Sigmoid colon (tissue), 7 donors: ENCODE measurements around the gene PWP1. TPM values are rescaled to one million over a fixed set of nuclear protein-coding genes. Genes with fewer than 3 reads are reported as not detected.

ENCODE experiments used
- DNase-seq: peaks from one replicate; pipeline ENCODE4 v3.0.0-alpha.2; 2019
- H3K27ac ChIP-seq, 4 donors: fragments of 200-600 bp; sonication (generic); one replicate each; pipeline ENCODE4 v1.5.1; 2016 to 2019; ENCODE audit warnings: mild to moderate bottlenecking in 1 of 4
- H3K27me3 ChIP-seq, 3 donors: fragments of 200-600 bp; sonication (generic); one replicate each; pipeline ENCODE4 v1.5.1; 2019; ENCODE audit warnings: mild to moderate bottlenecking in 1 of 3
- H3K36me3 ChIP-seq, 4 donors: fragments of 200-600 bp; sonication (generic); one replicate each; pipeline ENCODE4 v1.5.1; 2016 to 2019
- H3K4me1 ChIP-seq, 4 donors: fragments of 200-600 bp; sonication (generic); one replicate each; pipeline ENCODE4 v1.5.1; 2017 to 2019
- H3K4me3 ChIP-seq, 4 donors: fragments of 200-600 bp; sonication (generic); one replicate each; pipeline ENCODE4 v1.5.1; 2017 to 2019; ENCODE audit warnings: mild to moderate bottlenecking in 2 of 4, moderate library complexity in 1 of 4
- H3K9me3 ChIP-seq, 4 donors: fragments of 200-600 bp in 3 of 4; sonication (generic) in 3 of 4; one replicate each; pipeline versions ENCODE4 v1.5.1 to v1.6.1; 2013 to 2019
- EP300 ChIP-seq, 4 donors: sonication (generic); formaldehyde crosslinking; IDR thresholded peaks; one replicate each; pipeline ENCODE4 v1.6.1; 2017; ENCODE audit warnings: antibody characterized with exemption in 4 of 4
- POLR2A ChIP-seq, 2 donors: fragments of 450-650 bp; IDR thresholded peaks; one replicate each; pipeline ENCODE4 v1.6.1; 2016; ENCODE audit warnings: antibody characterized with exemption in 2 of 2, mild to moderate bottlenecking in 2 of 2, moderate library complexity in 2 of 2
- POLR2AphosphoS5 ChIP-seq, 4 donors: sonication (generic); formaldehyde crosslinking; IDR thresholded peaks; one replicate each; pipeline ENCODE4 v1.6.1; 2017; ENCODE audit warnings: antibody characterized with exemption in 4 of 4
- WGBS, 2 donors: extraction: QIAGEN DNeasy Blood & Tissue Kit; methylation state at CpG; one replicate each; pipeline ENCODE4 v1.1.7; 2013; 5-methylcytosine and 5-hydroxymethylcytosine counted together
- intact Hi-C: fragments of 100-400 bp; cut with DNase I; formaldehyde crosslinking; loops from one replicate; pipeline ENCODE4 v1.15.1; 2023
- polyA plus RNA-seq, 3 donors: library from polyadenylated mRNA; stranded (reverse); fragments of 200-250 nt; gene quantifications; one replicate each; pipeline ENCODE4 v1.2.3, GENCODE V29; 2013
- total RNA-seq, 4 donors: library from RNA; depleted of rRNA; stranded (reverse); fragments of >200 nt; gene quantifications; one replicate each; pipeline ENCODE4 v1.1.0, GENCODE V29; 2016
- TF ChIP-seq, protein P1 (sequence below), 4 experiments: fragments of 450-650 bp in 3 of 4; fragments of 200-600 bp in 1 of 4; IDR thresholded peaks; one replicate each; pipeline ENCODE4 v1.5.1; 2016 to 2019; ENCODE audit warnings: antibody characterized with exemption in 4 of 4, mild to moderate bottlenecking in 3 of 4, moderate library complexity in 2 of 4
- donor health status: healthy with polysubstance abuse.
- donor health status: Bipolar disorder and iron deficiency.
- donor health status: healthy.

PWP1 gene
- total RNA-seq (10 to 100 TPM; 49.9 to 98.3 (median 75.8) TPM), polyA plus RNA-seq (10 to 100 TPM; 15.3 to 31.8 (median 22.8) TPM)

DNA sequence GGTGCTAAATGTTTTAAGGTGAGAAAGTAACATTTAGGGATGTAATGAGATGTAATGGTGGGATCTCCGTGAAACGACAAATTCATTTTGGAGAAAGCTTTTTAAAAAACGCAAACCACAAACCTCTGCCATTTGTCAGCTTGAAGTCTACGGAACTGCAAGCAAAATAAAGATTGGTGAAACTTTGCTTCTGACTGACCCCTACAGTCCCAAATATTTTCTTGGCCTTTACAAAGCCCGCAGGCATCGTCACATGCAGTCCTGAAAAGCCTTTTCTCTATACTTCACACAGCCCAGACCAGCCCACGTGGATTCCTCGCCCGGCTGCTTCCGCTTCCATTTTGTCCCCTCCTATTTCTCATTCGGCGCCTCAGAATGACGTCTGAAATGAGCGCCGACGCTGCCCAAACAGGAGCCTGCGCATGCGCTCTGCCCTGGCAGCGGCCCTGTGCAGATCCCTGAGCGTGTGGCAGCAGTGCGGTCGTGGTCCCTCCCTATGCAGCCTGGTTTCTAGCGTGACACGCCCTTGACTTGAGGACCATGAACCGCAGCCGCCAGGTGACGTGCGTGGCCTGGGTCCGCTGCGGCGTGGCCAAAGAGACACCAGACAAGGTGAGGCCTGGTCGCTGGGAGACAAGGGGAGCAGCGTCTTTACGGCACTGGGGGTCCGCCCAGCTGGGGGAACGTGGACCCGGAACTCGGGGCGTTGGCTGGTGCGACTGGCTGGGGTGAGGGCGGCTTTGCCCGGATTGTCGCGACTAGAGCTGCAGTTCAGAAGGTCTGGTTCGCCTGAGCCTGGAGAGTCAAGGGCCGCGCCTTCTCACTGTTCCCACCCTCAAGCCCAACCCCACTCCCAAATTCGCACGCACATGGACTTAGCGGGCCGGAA is at the start of gene PWP1:
Gene PWP1 (plus strand): TSS at position 440 of the 889 bp plus-strand sequence. CDS start 101 bp downstream, at position 541.
- TF ChIP-seq POLR2AphosphoS5 (IDR thresholded peaks at IDR 0.05) (peak; percentile 70 to 94 (median 91)), EP300 (IDR thresholded peaks at IDR 0.05) (no peak), POLR2A (IDR thresholded peaks at IDR 0.05) (peak; percentile 62 to 66)
- TF ChIP-seq, protein P1, sequence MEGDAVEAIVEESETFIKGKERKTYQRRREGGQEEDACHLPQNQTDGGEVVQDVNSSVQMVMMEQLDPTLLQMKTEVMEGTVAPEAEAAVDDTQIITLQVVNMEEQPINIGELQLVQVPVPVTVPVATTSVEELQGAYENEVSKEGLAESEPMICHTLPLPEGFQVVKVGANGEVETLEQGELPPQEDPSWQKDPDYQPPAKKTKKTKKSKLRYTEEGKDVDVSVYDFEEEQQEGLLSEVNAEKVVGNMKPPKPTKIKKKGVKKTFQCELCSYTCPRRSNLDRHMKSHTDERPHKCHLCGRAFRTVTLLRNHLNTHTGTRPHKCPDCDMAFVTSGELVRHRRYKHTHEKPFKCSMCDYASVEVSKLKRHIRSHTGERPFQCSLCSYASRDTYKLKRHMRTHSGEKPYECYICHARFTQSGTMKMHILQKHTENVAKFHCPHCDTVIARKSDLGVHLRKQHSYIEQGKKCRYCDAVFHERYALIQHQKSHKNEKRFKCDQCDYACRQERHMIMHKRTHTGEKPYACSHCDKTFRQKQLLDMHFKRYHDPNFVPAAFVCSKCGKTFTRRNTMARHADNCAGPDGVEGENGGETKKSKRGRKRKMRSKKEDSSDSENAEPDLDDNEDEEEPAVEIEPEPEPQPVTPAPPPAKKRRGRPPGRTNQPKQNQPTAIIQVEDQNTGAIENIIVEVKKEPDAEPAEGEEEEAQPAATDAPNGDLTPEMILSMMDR (IDR thresholded peaks at IDR 0.05): no peak
- WGBS, 2 donors: 0% methylated on average over 51 of the region's 51 CpGs
- DNase-seq: peak; percentile 95
- Histone ChIP-seq H3K4me1 (peaks cover 0 to 26% (median 18%) of the 10 kb centered on the region in 4 donors), H3K36me3 (peaks cover 7 to 24% (median 16%) of the 10 kb centered on the region in 4 donors), H3K27me3 (peaks cover 0 to 5% (median 0%) of the 10 kb centered on the region in 3 donors), H3K9me3 (no peaks in the 10 kb centered on the region), H3K27ac (peak within 1 kb of the TSS; percentile 72 to 81 (median 78)), H3K4me3 (peak within 1 kb of the TSS; percentile 66 to 95 (median 80))
- intact Hi-C loops: loop anchor here (2.0 to 10.0 kb wide), 2 partner anchors 75 to 829 kb away; partner anchors contain the start of genes FICD and PRDM4

DNA sequence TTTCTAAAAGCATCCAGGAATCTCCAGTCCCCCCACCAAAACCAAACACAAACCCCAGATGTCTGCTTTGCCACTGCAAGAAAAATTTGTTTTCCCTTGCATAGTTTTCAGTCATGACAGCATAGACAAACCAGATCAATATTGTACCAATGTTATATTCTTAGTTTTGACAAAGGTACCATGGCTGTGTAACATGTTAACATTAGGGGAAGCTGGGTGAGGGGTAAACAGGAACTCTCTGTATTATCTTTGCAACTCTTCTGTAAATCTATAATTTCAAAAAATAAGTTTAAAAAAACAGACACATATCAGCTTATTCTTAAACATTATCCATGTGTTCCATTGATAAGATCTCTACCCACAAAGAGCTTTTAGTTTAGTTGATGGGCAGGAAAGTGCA is 44.4 kb upstream of the PWP1 start:
- TF ChIP-seq POLR2AphosphoS5 (IDR thresholded peaks at IDR 0.05) (no peak), POLR2A (IDR thresholded peaks at IDR 0.05) (no peak), EP300 (IDR thresholded peaks at IDR 0.05) (no peak)
- TF ChIP-seq, protein P1 (IDR thresholded peaks at IDR 0.05): no peak
- Histone ChIP-seq H3K36me3 (no peaks in the 10 kb centered on the region), H3K27me3 (no peaks in the 10 kb centered on the region), H3K4me1 (peaks cover 0 to 7% (median 5%) of the 10 kb centered on the region in 4 donors), H3K4me3 (no peak overlapping the region), H3K27ac (no peak overlapping the region), H3K9me3 (no peaks in the 10 kb centered on the region)
- intact Hi-C loops: no loop called here
- DNase-seq: no peak

DNA sequence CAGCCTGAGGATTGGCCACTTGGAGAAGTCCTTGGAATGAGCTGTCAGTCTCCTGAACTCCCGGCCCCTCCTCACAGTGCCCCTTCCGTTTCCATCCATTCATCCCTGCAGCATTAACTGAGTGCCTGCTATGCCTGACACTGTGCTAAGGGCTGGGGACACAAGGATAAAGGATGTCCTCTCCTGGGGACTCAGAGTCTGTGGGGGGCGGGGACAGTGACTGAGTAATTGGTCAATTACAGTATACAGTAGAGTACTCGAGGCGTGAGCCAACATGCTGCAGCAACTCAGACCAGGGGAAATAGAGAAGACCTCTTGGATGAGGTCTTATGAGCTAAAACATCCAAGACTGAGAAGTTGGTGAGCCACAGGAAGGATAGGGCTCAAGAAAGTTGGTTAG is 43.4 kb upstream of the PWP1 start:
- intact Hi-C loops: no loop called here
- 73 to 85% methylated on average over 5 of the region's 5 CpGs for WGBS, 2 donors
- TF ChIP-seq, protein P1 (IDR thresholded peaks at IDR 0.05): no peak
- TF ChIP-seq POLR2A (IDR thresholded peaks at IDR 0.05): no peak
- no peak for TF ChIP-seq POLR2AphosphoS5 (IDR thresholded peaks at IDR 0.05)

DNA sequence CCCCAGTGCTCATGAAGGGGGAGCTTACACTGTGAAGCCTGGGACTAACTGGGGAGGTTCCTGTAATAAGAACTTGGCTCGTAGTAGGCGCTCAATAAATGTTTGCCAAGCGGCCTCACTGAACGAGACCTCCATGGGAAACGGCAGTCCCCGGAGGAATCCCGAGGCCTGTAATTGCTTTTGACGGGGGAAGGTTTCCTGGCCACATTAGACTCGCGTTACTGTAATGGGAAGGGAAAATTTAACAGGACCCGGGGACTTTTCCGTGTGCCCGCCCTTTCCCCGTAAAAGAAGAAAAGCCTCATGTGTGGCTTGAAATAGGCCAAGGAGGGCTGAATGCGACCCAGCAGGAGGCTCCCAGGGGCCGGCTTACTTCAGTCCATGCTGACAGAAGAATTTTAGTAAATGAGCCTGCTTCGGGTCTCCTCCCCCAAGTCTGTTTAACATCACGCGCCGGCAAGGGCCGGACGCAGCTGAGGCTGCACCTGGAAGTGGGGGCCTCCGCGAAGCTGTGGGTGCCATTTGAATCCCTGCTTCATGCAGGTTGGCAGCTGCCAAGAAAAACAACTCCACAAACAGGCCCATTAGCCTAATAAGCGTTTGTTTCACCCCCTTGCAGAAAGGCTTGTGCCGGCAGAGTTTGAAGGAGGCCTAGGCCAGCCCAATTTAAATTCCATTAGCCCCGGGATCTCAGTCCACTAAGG is 39.8 kb upstream of the PWP1 start:
- intact Hi-C loops: no loop called here
- H3K27me3 ChIP-seq: no peaks in the 10 kb centered on the region
- H3K36me3 ChIP-seq: no peaks in the 10 kb centered on the region
- no peak for DNase-seq
- 75 to 85% methylated on average over 27 of the region's 27 CpGs for WGBS, 2 donors
- H3K9me3 ChIP-seq: no peaks in the 10 kb centered on the region
- no peak overlapping the region for H3K4me3 ChIP-seq
- H3K27ac ChIP-seq: peak overlapping the region in 1 of 4 donors; percentile 27
- peaks cover 0 to 8% (median 5%) of the 10 kb centered on the region in 4 donors for H3K4me1 ChIP-seq
- TF ChIP-seq, protein P1 (IDR thresholded peaks at IDR 0.05): no peak
- TF ChIP-seq POLR2A (IDR thresholded peaks at IDR 0.05) (no peak), POLR2AphosphoS5 (IDR thresholded peaks at IDR 0.05) (no peak)

More for the DNA sequence above, 43.4 kb upstream of the PWP1 start:
- DNase-seq: no peak
- H3K4me1 ChIP-seq: peaks cover 0 to 8% (median 5%) of the 10 kb centered on the region in 4 donors
- no peaks in the 10 kb centered on the region for H3K27me3 ChIP-seq
- H3K36me3 ChIP-seq: no peaks in the 10 kb centered on the region
- no peaks in the 10 kb centered on the region for H3K9me3 ChIP-seq
- H3K27ac ChIP-seq: no peak overlapping the region
- no peak overlapping the region for H3K4me3 ChIP-seq
